K562 (cell line): ENCODE measurements around the gene RPP38.

Source experiments
- KAT2B ChIP-seq: IDR thresholded peaks from one replicate; pipeline ENCODE4 v1.6.1; 2012; ENCODE audit warnings: low read depth, mild to moderate bottlenecking, control low read depth, inconsistent platforms, low read length, moderate library complexity
- KDM5B ChIP-seq: fragments of 200-600 bp; sonication (generic); IDR thresholded peaks from 2 replicates; pipeline ENCODE4 v1.6.1; 2012; ENCODE audit warnings: low read depth, mild to moderate bottlenecking, moderate library complexity, low read length, control low read depth, inconsistent platforms; ENCODE audit not compliant: insufficient replicate concordance
- POLR2AphosphoS5 ChIP-seq: IDR thresholded peaks from 2 replicates; pipeline ENCODE4 v1.6.1; 2011; ENCODE audit warnings: mild to moderate bottlenecking, low read depth, low read length, moderate library complexity; ENCODE audit not compliant: control insufficient read depth, insufficient read depth
- ZZZ3 ChIP-seq: fragments of 450-650 bp; IDR thresholded peaks from 2 replicates; pipeline ENCODE4 v1.6.1; 2016; ENCODE audit warnings: antibody characterized with exemption, mild to moderate bottlenecking, moderate library complexity
- TF ChIP-seq, protein P1 (sequence below): fragments of 450-650 bp; formaldehyde crosslinking; IDR thresholded peaks from 2 replicates; pipeline ENCODE4 v1.4.0; 2022; ENCODE audit warnings: mild to moderate bottlenecking, moderate library complexity

- TF ChIP-seq POLR2AphosphoS5 (no peak), KAT2B (no peak), KDM5B (no peak), ZZZ3 (no peak)
- TF ChIP-seq, protein P1, sequence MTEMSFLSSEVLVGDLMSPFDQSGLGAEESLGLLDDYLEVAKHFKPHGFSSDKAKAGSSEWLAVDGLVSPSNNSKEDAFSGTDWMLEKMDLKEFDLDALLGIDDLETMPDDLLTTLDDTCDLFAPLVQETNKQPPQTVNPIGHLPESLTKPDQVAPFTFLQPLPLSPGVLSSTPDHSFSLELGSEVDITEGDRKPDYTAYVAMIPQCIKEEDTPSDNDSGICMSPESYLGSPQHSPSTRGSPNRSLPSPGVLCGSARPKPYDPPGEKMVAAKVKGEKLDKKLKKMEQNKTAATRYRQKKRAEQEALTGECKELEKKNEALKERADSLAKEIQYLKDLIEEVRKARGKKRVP (CRISPR knock-in tag), result no peak
Observed at GRCh38 chr10:15141136-15142054, 44.2 kb downstream of the RPP38 start.
